HCT116 (cell line): ENCODE data around the gene BOD1. TPM values are rescaled to one million over a fixed set of nuclear protein-coding genes. Genes with fewer than 3 reads are reported as not detected.

Experiments
- ATAC-seq: fragments of 200-7000 bp; cut with Tn5 transposase; 2 replicates; pipeline ENCODE4 v1.9.1; 2020; ENCODE audit warnings: mild to moderate bottlenecking, moderate library complexity
- BruUV-seq: library from RNA; stranded (reverse); fragments of 400-500 nt; replicated peaks from 2 replicates; lab custom pipeline; 2021; lab: Mats Ljungman, UMichigan
- CTCF ChIA-PET: fragments of 300-600 bp; sonication (Branson Sonifier 250); formaldehyde crosslinking; loops from one replicate; lab custom pipeline; 2021; ENCODE audit warnings: antibody characterized with exemption; lab: Charles Lee
- POLR2A ChIA-PET: fragments of 300-600, 350-600 bp; sonication (Branson Sonifier 250); formaldehyde crosslinking; loops from one replicate; lab custom pipeline; 2021; ENCODE audit warnings: antibody characterized with exemption; lab: Charles Lee
- RAD21 ChIA-PET, 2 experiments: fragments of 300-600 bp; sonication (Branson Sonifier 250); formaldehyde crosslinking; loops; one replicate each; lab custom pipeline; 2023; ENCODE audit warnings: low total read pairs in 2 of 2; ENCODE audit not compliant: uncharacterized antibody in 2 of 2, unreplicated experiment in 2 of 2, low non-redundant PET in 1 of 2; lab: Charles Lee
- DNase-seq: peaks from one replicate; pipeline ENCODE4 v3.0.0-alpha.2; 2010; ENCODE audit warnings: low read depth, low spot score
- H2AFZ ChIP-seq: fragments of 200-600 bp; shearing (Covaris generic), sonication (generic); 2 replicates; pipeline ENCODE4 v1.6.1; 2017; ENCODE audit warnings: low read depth, mixed run types, mixed read lengths, antibody characterized with exemption, low read length; ENCODE audit not compliant: poor library complexity, severe bottlenecking
- H3K27ac ChIP-seq: 2 replicates; pipeline ENCODE4 v1.5.1; 2012; ENCODE audit warnings: low read depth, low read length
- H3K27me3 ChIP-seq: fragments of 200-600 bp; sonication (generic); 2 replicates; pipeline ENCODE4 v1.6.1; 2016; ENCODE audit warnings: mixed run types, low read length, mixed read lengths; ENCODE audit not compliant: insufficient read depth
- H3K36me3 ChIP-seq, 2 experiments: fragments of 200-500 bp in 1 of 2; fragments of 200-600 bp in 1 of 2; sonication (Bioruptor generic) in 1 of 2; sonication (generic) in 1 of 2; 2 replicates each; pipeline versions ENCODE4 v1.5.1 to v1.6.1; 2014 to 2016; ENCODE audit warnings: low read length in 2 of 2, inconsistent platforms in 1 of 2, mixed read lengths in 1 of 2, mixed run types in 1 of 2; ENCODE audit not compliant: insufficient read depth in 2 of 2, control insufficient read depth in 1 of 2
- H3K4me1 ChIP-seq, 2 experiments: fragments of 200-600 bp in 1 of 2; sonication (generic) in 1 of 2; 2 replicates each; pipeline versions ENCODE4 v1.5.1 to v1.6.1; 2012 to 2017; ENCODE audit warnings: low read length in 2 of 2, inconsistent platforms in 1 of 2, mild to moderate bottlenecking in 1 of 2, mixed read lengths in 1 of 2, mixed run types in 1 of 2, moderate library complexity in 1 of 2; ENCODE audit not compliant: insufficient read depth in 2 of 2, control insufficient read depth in 1 of 2
- H3K4me2 ChIP-seq: fragments of 200-600 bp; sonication (generic); 2 replicates; pipeline ENCODE4 v1.6.1; 2017; ENCODE audit warnings: mixed run types, low read length, mixed read lengths
- H3K4me3 ChIP-seq, 2 experiments: fragments of 200-600 bp in 1 of 2; sonication (generic) in 1 of 2; replicated peaks in 1 of 2; 2 replicates each; pipeline ENCODE4 v1.5.1; 2011 to 2016; ENCODE audit warnings: low read length in 2 of 2, control low read depth in 1 of 2, low read depth in 1 of 2, mild to moderate bottlenecking in 1 of 2, mixed read lengths in 1 of 2, mixed run types in 1 of 2
- H3K79me2 ChIP-seq: fragments of 200-600 bp; sonication (generic); 2 replicates; pipeline ENCODE4 v1.6.1; 2017; ENCODE audit warnings: mild to moderate bottlenecking, mixed run types, low read length, moderate library complexity, mixed read lengths; ENCODE audit not compliant: insufficient read depth
- H3K9ac ChIP-seq: fragments of 200-600 bp; sonication (generic); 2 replicates; pipeline ENCODE4 v1.6.1; 2016; ENCODE audit warnings: low read length, mixed read lengths
- H3K9me2 ChIP-seq: fragments of 200-600 bp; sonication (generic), shearing (Covaris generic); 2 replicates; pipeline ENCODE4 v1.6.1; 2017; ENCODE audit warnings: mixed run types, mild to moderate bottlenecking, moderate library complexity; ENCODE audit not compliant: insufficient read depth
- H3K9me3 ChIP-seq, 2 experiments: fragments of 200-500 bp in 1 of 2; fragments of 200-600 bp in 1 of 2; sonication (Bioruptor generic) in 1 of 2; sonication (generic) in 1 of 2; 2 replicates each; pipeline ENCODE4 v1.6.1; 2014 to 2017; ENCODE audit warnings: low read length in 2 of 2, mixed read lengths in 2 of 2, inconsistent platforms in 1 of 2, low read depth in 1 of 2, mild to moderate bottlenecking in 1 of 2, mixed run types in 1 of 2, moderate library complexity in 1 of 2; ENCODE audit not compliant: control insufficient read depth in 1 of 2, insufficient read depth in 1 of 2
- H4K20me1 ChIP-seq: fragments of 200-600 bp; sonication (generic), shearing (Covaris generic); 2 replicates; pipeline ENCODE4 v1.6.1; 2017; ENCODE audit warnings: mixed run types, mild to moderate bottlenecking, moderate library complexity; ENCODE audit not compliant: insufficient read depth
- CEBPB ChIP-seq: IDR thresholded peaks from 2 replicates; pipeline ENCODE4 v1.6.1; 2012; ENCODE audit warnings: low read depth
- EGR1 ChIP-seq: IDR thresholded peaks from 2 replicates; pipeline ENCODE4 v1.6.1; 2012; ENCODE audit warnings: low read depth
- ELF1 ChIP-seq: IDR thresholded peaks from 2 replicates; pipeline ENCODE4 v1.6.1; 2012; ENCODE audit warnings: low read depth, borderline replicate concordance
- FOSL1 ChIP-seq: IDR thresholded peaks from 2 replicates; pipeline ENCODE4 v1.6.1; 2012; ENCODE audit warnings: low read depth
- JUND ChIP-seq: IDR thresholded peaks from 2 replicates; pipeline ENCODE4 v1.6.1; 2012
- SRF ChIP-seq: IDR thresholded peaks from 2 replicates; pipeline ENCODE4 v1.6.1; 2012; ENCODE audit warnings: low read depth
- YY1 ChIP-seq: IDR thresholded peaks from 2 replicates; pipeline ENCODE4 v1.6.1; 2011; ENCODE audit warnings: low read length, low read depth, moderate library complexity, mild to moderate bottlenecking; ENCODE audit not compliant: insufficient replicate concordance; ENCODE audit errors: extremely low read depth
- ZBTB33 ChIP-seq: IDR thresholded peaks from 2 replicates; pipeline ENCODE4 v1.6.1; 2011; ENCODE audit warnings: mild to moderate bottlenecking, low read length, moderate library complexity; ENCODE audit not compliant: insufficient replicate concordance; ENCODE audit errors: extremely low read depth
- ZFX ChIP-seq: fragments of 450-650 bp; IDR thresholded peaks from 2 replicates; pipeline ENCODE4 v1.6.1; 2017
- intact Hi-C: fragments of 100-400 bp; cut with micrococcal nuclease; formaldehyde crosslinking; loops from 2 replicates; pipeline ENCODE4 v1.10.0; 2022
- total RNA-seq: library from RNA; stranded (reverse); gene quantifications from one replicate; pipeline ENCODE4 v1.2.1, GENCODE V29; 2021; ENCODE audit not compliant: unreplicated experiment

BOD1 gene
- total RNA-seq, 1 experiment from 2014 or later: 60.2 TPM

GRCh38 chr5:173570321-173571090 lies 45.9 kb downstream of the BOD1 start:
- no peak for TF ChIP-seq CEBPB
- TF ChIP-seq FOSL1: no peak
- TF ChIP-seq EGR1: no peak
- TF ChIP-seq ZBTB33: no peak
- no peak for TF ChIP-seq YY1
- TF ChIP-seq JUND: no peak
- TF ChIP-seq ZFX: no peak
- TF ChIP-seq ELF1: no peak
- TF ChIP-seq SRF: no peak
- ChIA-PET POLR2A (no interaction called here), RAD21 (interaction anchor here in 1 of 2 experiments (0.6 kb wide), 1 partner anchor 156 kb away, joined by 3 read pairs; no protein-coding TSS in a partner anchor), CTCF (no interaction called here)
- no peak overlapping the region for H3K4me2 ChIP-seq
- no peaks in the 10 kb centered on the region for H3K9me2 ChIP-seq
- H2AFZ ChIP-seq: no peak overlapping the region
- H3K4me1 ChIP-seq: peaks cover 0 to 8% of the 10 kb centered on the region in 2 experiments; a peak in 2 of 4 replicates
- no peak for DNase-seq
- no peaks in the 10 kb centered on the region for H3K27me3 ChIP-seq
- H3K4me3 ChIP-seq: no peak overlapping the region
- BruUV-seq: no TSS peak
- H3K9ac ChIP-seq: no peak overlapping the region
- H3K9me3 ChIP-seq: peaks cover 0 to 5% of the 10 kb centered on the region in 2 experiments; a peak in 1 of 4 replicates
- H3K27ac ChIP-seq: no peak overlapping the region
- ATAC-seq: no peak
- H3K79me2 ChIP-seq: no peaks in the 10 kb centered on the region
- H3K36me3 ChIP-seq: no peaks in the 10 kb centered on the region
- H4K20me1 ChIP-seq: no peaks in the 10 kb centered on the region
- intact Hi-C loops: no loop called here
